A549 (cell line): ENCODE results near the gene TFB2M. TPM values are rescaled to one million over a fixed set of nuclear protein-coding genes. Genes with fewer than 3 reads are reported as not detected.

Experiments
- ATAC-seq, 2 experiments: fragments of 200-7000 bp in 1 of 2; fragments of >200 bp in 1 of 2; cut with Nextera tagmentation in 1 of 2; cut with Tn5 transposase in 1 of 2; 3 replicates each; pipeline versions ENCODE4 v1.8.0 to v1.9.1; 2018 to 2020; ENCODE audit warnings: mild to moderate bottlenecking in 1 of 2, moderate library complexity in 1 of 2
- CTCF ChIA-PET: fragments of 300-600 bp; sonication (Branson Sonifier 250); formaldehyde crosslinking; extraction: SDS; loops from one replicate; lab custom pipeline; 2021; ENCODE audit warnings: antibody characterized with exemption, inconsistent platforms; lab: Yijun Ruan, JAX
- POLR2A ChIA-PET: fragments of 350-600 bp; formaldehyde crosslinking; extraction: SDS; loops from one replicate; lab custom pipeline; 2021; ENCODE audit warnings: antibody characterized with exemption, inconsistent platforms; lab: Yijun Ruan, JAX
- DNase-seq, 2 experiments: peaks; one replicate each; pipeline versions ENCODE4 v3.0.0 to v3.0.0-alpha.2; 2011 to 2016; ENCODE audit warnings: low read depth in 1 of 2, low spot score in 1 of 2
- FAIRE-seq: peaks from 2 replicates; lab custom pipeline; 2011; peaks lifted over from hg19 to GRCh38; lab: Jason Lieb, UNC
- H3K27ac ChIP-seq, 2 experiments: fragments of >200 bp; sonication (Bioruptor Twin); formaldehyde crosslinking; 3 replicates each; pipeline ENCODE4 v1.5.1; 2016 to 2017
- H3K4me1 ChIP-seq: fragments of >200 bp; sonication (Bioruptor Twin); formaldehyde crosslinking; 3 replicates; pipeline ENCODE4 v1.6.1; 2016
- H3K4me2 ChIP-seq: fragments of >200 bp; sonication (Bioruptor Twin); formaldehyde crosslinking; 3 replicates; pipeline ENCODE4 v1.6.1; 2016
- H3K4me3 ChIP-seq: fragments of >200 bp; sonication (Bioruptor Twin); formaldehyde crosslinking; 3 replicates; pipeline ENCODE4 v1.5.1; 2016
- H3K9me3 ChIP-seq: fragments of >200 bp; sonication (Bioruptor Twin); formaldehyde crosslinking; 3 replicates; pipeline ENCODE4 v1.6.1; 2016
- CBX8 ChIP-seq: fragments of 200-600 bp; sonication (generic); IDR thresholded peaks from 2 replicates; pipeline ENCODE4 v1.6.1; 2016
- CHD2 ChIP-seq: fragments of 150-350 bp; IDR thresholded peaks from 2 replicates; pipeline ENCODE4 v1.6.1; 2014; ENCODE audit warnings: low read length; ENCODE audit not compliant: partially characterized antibody
- E2F6 ChIP-seq: IDR thresholded peaks from 2 replicates; pipeline ENCODE4 v1.6.1; 2012; ENCODE audit warnings: low read depth, borderline replicate concordance
- EHMT2 ChIP-seq: fragments of 200-600 bp; sonication (generic); IDR thresholded peaks from 2 replicates; pipeline ENCODE4 v1.6.1; 2016; ENCODE audit warnings: antibody characterized with exemption, low read depth, mild to moderate bottlenecking, moderate library complexity
- FOSL2 ChIP-seq, 2 experiments: fragments of 450-650 bp in 1 of 2; fragments of >200 bp in 1 of 2; sonication (Bioruptor Twin) in 1 of 2; formaldehyde crosslinking; IDR thresholded peaks; 2 replicates each; pipeline versions ENCODE4 v1.5.0 to v1.6.1; 2016 to 2020; ENCODE audit warnings: mild to moderate bottlenecking in 1 of 2, moderate library complexity in 1 of 2
- HOXA7 ChIP-seq: fragments of 250-450 bp; sonication (Bioruptor Pico); IDR thresholded peaks from 2 replicates; pipeline ENCODE4 v1.5.0; 2020; ENCODE audit warnings: mild to moderate bottlenecking, moderate library complexity
- JUN ChIP-seq, 2 experiments: fragments of >200 bp; sonication (Bioruptor Twin); formaldehyde crosslinking; IDR thresholded peaks; 2 replicates in 1 of 2; 3 replicates in 1 of 2; pipeline ENCODE4 v1.6.1; 2016 to 2017
- KDM5A ChIP-seq: fragments of 200-600 bp; sonication (generic); IDR thresholded peaks from 2 replicates; pipeline ENCODE4 v1.6.1; 2016; ENCODE audit warnings: antibody characterized with exemption, mild to moderate bottlenecking
- MAX ChIP-seq: IDR thresholded peaks from 2 replicates; pipeline ENCODE4 v1.6.1; 2012
- NR3C1 ChIP-seq: fragments of >200 bp; sonication (Bioruptor Twin); formaldehyde crosslinking; IDR thresholded peaks from 3 replicates; pipeline ENCODE4 v1.6.1; 2017
- PBX3 ChIP-seq: IDR thresholded peaks from 2 replicates; pipeline ENCODE4 v1.6.1; 2012
- RNF2 ChIP-seq: fragments of 200-600 bp; sonication (generic); IDR thresholded peaks from 2 replicates; pipeline ENCODE4 v1.6.1; 2016; ENCODE audit warnings: low read depth, mild to moderate bottlenecking, antibody characterized with exemption, moderate library complexity, borderline replicate concordance
- SMC3 ChIP-seq: fragments of >200 bp; sonication (Bioruptor Twin); formaldehyde crosslinking; IDR thresholded peaks from 3 replicates; pipeline ENCODE4 v1.6.1; 2018; ENCODE audit warnings: inconsistent platforms
- TFCP2L1 ChIP-seq: fragments of 250-450 bp; sonication (Bioruptor Pico); IDR thresholded peaks from 2 replicates; pipeline ENCODE4 v1.5.0; 2021; ENCODE audit warnings: mild to moderate bottlenecking
- USF2 ChIP-seq: fragments of 450-650 bp; IDR thresholded peaks from 2 replicates; pipeline ENCODE4 v1.6.1; 2014; ENCODE audit warnings: antibody characterized with exemption
- ZC3H11A ChIP-seq: fragments of 450-650 bp; IDR thresholded peaks from 2 replicates; pipeline ENCODE4 v1.6.1; 2014; ENCODE audit warnings: antibody characterized with exemption, mild to moderate bottlenecking
- WGBS: methylation state at CpG from one replicate; pipeline ENCODE4 v1.1.6; 2017; ENCODE audit errors: missing lambda C conversion rate; 5-methylcytosine and 5-hydroxymethylcytosine counted together
- polyA plus RNA-seq, 4 experiments: library from polyadenylated mRNA; depleted of rRNA in 3 of 4; stranded (reverse); fragments of >200 nt; fragmentation: RNase III in 1 of 4; extraction: RNeasy Plus Mini Kit Qiagen cat#74134 plus additional on column Dnase treatment in 1 of 4; gene quantifications; 2 replicates in 3 of 4; 3 replicates in 1 of 4; pipeline ENCODE4 v1.2.3, GENCODE V29; 2011 to 2017
- TF ChIP-seq, protein P1 (sequence below): fragments of >200 bp; sonication (Bioruptor Twin); formaldehyde crosslinking; IDR thresholded peaks from 3 replicates; pipeline ENCODE4 v1.6.1; 2016
- TF ChIP-seq, protein P2 (sequence below): fragments of 200-600 bp; sonication (generic); IDR thresholded peaks from 2 replicates; pipeline ENCODE4 v1.6.1; 2016; ENCODE audit warnings: antibody characterized with exemption, mild to moderate bottlenecking, moderate library complexity

The TFB2M gene
- polyA plus RNA-seq, 2 of the 4 experiments (the other 2 are of a cell fraction), result 27.7 to 59.9 TPM

DNA sequence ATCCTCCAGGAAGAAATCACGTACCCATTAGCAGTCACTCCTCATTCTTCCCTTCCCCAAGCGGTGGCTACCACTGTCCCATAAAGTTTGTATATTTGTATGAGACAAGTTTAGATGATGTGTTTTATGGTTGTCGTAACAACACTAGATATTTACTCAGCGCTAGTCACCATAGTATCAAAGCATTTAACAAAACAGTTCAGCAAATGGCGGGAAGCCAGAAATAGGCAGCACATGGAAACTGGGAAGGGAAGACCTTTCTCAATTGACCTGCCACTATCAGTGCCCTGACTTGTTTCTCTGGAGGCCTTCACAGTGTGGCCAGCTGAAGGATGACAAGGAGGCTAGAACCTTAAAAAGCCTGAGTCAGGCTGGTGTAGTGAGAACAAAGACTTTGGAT is 31.3 kb upstream of the TFB2M start:
- ChIA-PET CTCF (no interaction called here), POLR2A (no interaction called here)
- 86% methylated on average over 5 of the region's 5 CpGs for WGBS
- Histone ChIP-seq H3K9me3 (no peaks in the 10 kb centered on the region), H3K4me2 (no peak overlapping the region), H3K4me1 (0 out of 3 replicates have a peak, but pooled peaks cover 8% of the 10 kb centered on the region), H3K27ac (no peak overlapping the region), H3K4me3 (no peak overlapping the region)
- DNase-seq, result peak in 1 of 2 experiments; percentile 73
- ATAC-seq, result peak; percentile 50 to 75; a peak in 4 of 6 replicates
- FAIRE-seq, result no peak
- no peak for TF ChIP-seq JUN (IDR thresholded peaks at IDR 0.05)

DNA sequence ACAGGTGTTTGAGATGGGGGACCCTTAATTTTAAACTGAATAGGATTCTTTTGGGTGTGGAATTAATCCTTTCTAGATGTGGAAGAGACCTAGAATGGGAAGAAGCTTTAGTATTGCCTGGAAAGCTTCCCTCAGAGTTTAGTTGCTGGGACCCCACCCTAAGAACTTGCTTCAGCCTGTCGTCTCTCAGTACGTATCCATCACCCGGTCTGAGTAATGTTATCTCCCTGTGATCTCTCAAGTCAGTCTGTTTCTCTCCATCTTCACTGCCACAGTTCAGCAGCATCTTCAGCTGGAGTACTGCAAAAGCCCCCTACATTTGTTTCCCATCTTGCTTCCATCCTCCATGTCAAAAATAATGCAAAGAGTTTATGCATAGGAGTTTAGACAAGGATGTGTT is 29.1 kb upstream of the TFB2M start:
- 97% methylated on average over 3 of the region's 3 CpGs for WGBS
- POLR2A ChIA-PET, result no interaction called here
- CTCF ChIA-PET, result interaction anchor here (0.6 kb wide), 1 partner anchor 97 kb away, joined by 3 read pairs; no protein-coding TSS in a partner anchor
- Histone ChIP-seq H3K4me1 (0 out of 3 replicates have a peak, but pooled peaks cover 8% of the 10 kb centered on the region), H3K4me3 (no peak overlapping the region), H3K4me2 (no peak overlapping the region), H3K9me3 (no peaks in the 10 kb centered on the region), H3K27ac (no peak overlapping the region)
- no peak for ATAC-seq
- TF ChIP-seq E2F6 (no peak), FOSL2 (IDR thresholded peaks at IDR 0.05) (no peak), FOSL2 (CRISPR knock-in tag; IDR thresholded peaks at IDR 0.05) (no peak), USF2 (no peak), SMC3 (no peak), MAX (no peak), NR3C1 (no peak), RNF2 (no peak), KDM5A (no peak), ZC3H11A (no peak), CBX8 (no peak), HOXA7 (CRISPR knock-in tag) (no peak), CHD2 (no peak), EHMT2 (no peak), PBX3 (no peak), TFCP2L1 (CRISPR knock-in tag) (no peak)
- TF ChIP-seq, protein P1, sequence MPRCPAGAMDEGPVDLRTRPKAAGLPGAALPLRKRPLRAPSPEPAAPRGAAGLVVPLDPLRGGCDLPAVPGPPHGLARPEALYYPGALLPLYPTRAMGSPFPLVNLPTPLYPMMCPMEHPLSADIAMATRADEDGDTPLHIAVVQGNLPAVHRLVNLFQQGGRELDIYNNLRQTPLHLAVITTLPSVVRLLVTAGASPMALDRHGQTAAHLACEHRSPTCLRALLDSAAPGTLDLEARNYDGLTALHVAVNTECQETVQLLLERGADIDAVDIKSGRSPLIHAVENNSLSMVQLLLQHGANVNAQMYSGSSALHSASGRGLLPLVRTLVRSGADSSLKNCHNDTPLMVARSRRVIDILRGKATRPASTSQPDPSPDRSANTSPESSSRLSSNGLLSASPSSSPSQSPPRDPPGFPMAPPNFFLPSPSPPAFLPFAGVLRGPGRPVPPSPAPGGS, result no peak
- TF ChIP-seq, protein P2, sequence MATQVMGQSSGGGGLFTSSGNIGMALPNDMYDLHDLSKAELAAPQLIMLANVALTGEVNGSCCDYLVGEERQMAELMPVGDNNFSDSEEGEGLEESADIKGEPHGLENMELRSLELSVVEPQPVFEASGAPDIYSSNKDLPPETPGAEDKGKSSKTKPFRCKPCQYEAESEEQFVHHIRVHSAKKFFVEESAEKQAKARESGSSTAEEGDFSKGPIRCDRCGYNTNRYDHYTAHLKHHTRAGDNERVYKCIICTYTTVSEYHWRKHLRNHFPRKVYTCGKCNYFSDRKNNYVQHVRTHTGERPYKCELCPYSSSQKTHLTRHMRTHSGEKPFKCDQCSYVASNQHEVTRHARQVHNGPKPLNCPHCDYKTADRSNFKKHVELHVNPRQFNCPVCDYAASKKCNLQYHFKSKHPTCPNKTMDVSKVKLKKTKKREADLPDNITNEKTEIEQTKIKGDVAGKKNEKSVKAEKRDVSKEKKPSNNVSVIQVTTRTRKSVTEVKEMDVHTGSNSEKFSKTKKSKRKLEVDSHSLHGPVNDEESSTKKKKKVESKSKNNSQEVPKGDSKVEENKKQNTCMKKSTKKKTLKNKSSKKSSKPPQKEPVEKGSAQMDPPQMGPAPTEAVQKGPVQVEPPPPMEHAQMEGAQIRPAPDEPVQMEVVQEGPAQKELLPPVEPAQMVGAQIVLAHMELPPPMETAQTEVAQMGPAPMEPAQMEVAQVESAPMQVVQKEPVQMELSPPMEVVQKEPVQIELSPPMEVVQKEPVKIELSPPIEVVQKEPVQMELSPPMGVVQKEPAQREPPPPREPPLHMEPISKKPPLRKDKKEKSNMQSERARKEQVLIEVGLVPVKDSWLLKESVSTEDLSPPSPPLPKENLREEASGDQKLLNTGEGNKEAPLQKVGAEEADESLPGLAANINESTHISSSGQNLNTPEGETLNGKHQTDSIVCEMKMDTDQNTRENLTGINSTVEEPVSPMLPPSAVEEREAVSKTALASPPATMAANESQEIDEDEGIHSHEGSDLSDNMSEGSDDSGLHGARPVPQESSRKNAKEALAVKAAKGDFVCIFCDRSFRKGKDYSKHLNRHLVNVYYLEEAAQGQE, result no peak
- no peak for DNase-seq
- no peak for FAIRE-seq
